H1 (cell line): ENCODE results near the gene GTF2IRD1. TPM values are rescaled to one million over a fixed set of nuclear protein-coding genes. Genes with fewer than 3 reads are reported as not detected.

Source experiments
- CTCF ChIA-PET: fragments of 300-600 bp; sonication (Branson Sonifier 250); formaldehyde crosslinking; loops from one replicate; lab custom pipeline; 2021; ENCODE audit not compliant: partially characterized antibody; lab: Charles Lee
- POLR2A ChIA-PET: fragments of 300-600 bp; sonication (Branson Sonifier 250); formaldehyde crosslinking; loops from one replicate; lab custom pipeline; 2021; ENCODE audit warnings: inconsistent platforms; ENCODE audit not compliant: partially characterized antibody; lab: Charles Lee
- DNase-seq, 2 experiments: peaks; one replicate each; pipeline versions ENCODE4 v3.0.0 to v3.0.0-alpha.2; 2010 to 2022; ENCODE audit warnings: low spot score in 2 of 2, low read depth in 1 of 2, mixed read lengths in 1 of 2
- FAIRE-seq: peaks from 2 replicates; lab custom pipeline; 2011; peaks lifted over from hg19 to GRCh38; lab: Jason Lieb, UNC
- H2AFZ ChIP-seq: 2 replicates; pipeline ENCODE4 v1.8.1; 2012; ENCODE audit warnings: low read length, inconsistent platforms
- H2AK5ac ChIP-seq: 2 replicates; pipeline ENCODE4 v1.6.1; 2013; ENCODE audit warnings: low read depth, low read length
- H2BK120ac ChIP-seq: replicated peaks from 2 replicates; pipeline ENCODE3; 2013; ENCODE audit warnings: low read depth, low read length, inconsistent platforms
- H2BK12ac ChIP-seq: 2 replicates; pipeline ENCODE4 v1.6.1; 2013; ENCODE audit warnings: low read depth, low read length
- H2BK15ac ChIP-seq: 2 replicates; pipeline ENCODE4 v1.6.1; 2013; ENCODE audit warnings: low read length
- H2BK20ac ChIP-seq: 2 replicates; pipeline ENCODE4 v1.6.1; 2013; ENCODE audit warnings: low read length
- H2BK5ac ChIP-seq: 2 replicates; pipeline ENCODE4 v1.6.1; 2013; ENCODE audit warnings: low read depth, low read length
- H3K14ac ChIP-seq: 2 replicates; pipeline ENCODE4 v1.6.1; 2013; ENCODE audit warnings: inconsistent platforms; ENCODE audit not compliant: insufficient read length
- H3K18ac ChIP-seq: 2 replicates; pipeline ENCODE4 v1.6.1; 2013; ENCODE audit warnings: low read length; ENCODE audit errors: extremely low read depth
- H3K23ac ChIP-seq: 2 replicates; pipeline ENCODE4 v1.6.1; 2013; ENCODE audit warnings: inconsistent platforms; ENCODE audit not compliant: insufficient read length
- H3K23me2 ChIP-seq: 2 replicates; pipeline ENCODE4 v1.6.1; 2013; ENCODE audit warnings: low read depth, low read length
- H3K27ac ChIP-seq: 2 replicates; pipeline ENCODE4 v1.6.1; 2011; ENCODE audit warnings: low read depth, low read length, inconsistent platforms
- H3K27me3 ChIP-seq, 4 experiments: replicated peaks in 1 of 4; 1 replicate in 1 of 4; 2 replicates in 3 of 4; pipeline versions ENCODE4 v1.6.1 to v1.8.1; 2011 to 2013; ENCODE audit warnings: low read length in 3 of 4, mild to moderate bottlenecking in 3 of 4, inconsistent platforms in 2 of 4, mixed read lengths in 2 of 4, moderate library complexity in 1 of 4; ENCODE audit not compliant: control insufficient read depth in 3 of 4, insufficient read depth in 3 of 4; ENCODE audit errors: extremely low read depth in 1 of 4
- H3K36me3 ChIP-seq, 4 experiments: 2 replicates each; pipeline versions ENCODE4 v1.6.1 to v1.8.1; 2011 to 2013; ENCODE audit warnings: mild to moderate bottlenecking in 4 of 4, low read length in 3 of 4, moderate library complexity in 2 of 4, control low read depth in 1 of 4, inconsistent platforms in 1 of 4; ENCODE audit not compliant: insufficient read depth in 4 of 4, control insufficient read depth in 2 of 4
- H3K4ac ChIP-seq: replicated peaks from 2 replicates; pipeline ENCODE3; 2013; ENCODE audit warnings: low read length, low read depth, mixed read lengths, inconsistent platforms; ENCODE audit not compliant: insufficient read length
- H3K4me1 ChIP-seq, 4 experiments: replicated peaks in 1 of 4; 1 replicate in 1 of 4; 2 replicates in 3 of 4; pipeline versions ENCODE4 v1.6.1 to v1.8.1; 2011 to 2013; ENCODE audit warnings: low read length in 3 of 4, inconsistent platforms in 2 of 4, mixed read lengths in 1 of 4; ENCODE audit not compliant: insufficient read depth in 4 of 4, control insufficient read depth in 3 of 4
- H3K4me2 ChIP-seq, 2 experiments: 2 replicates each; pipeline versions ENCODE4 v1.6.1 to v1.8.1; 2011 to 2013; ENCODE audit warnings: low read depth in 2 of 2, low read length in 2 of 2, control low read depth in 1 of 2, inconsistent platforms in 1 of 2, mild to moderate bottlenecking in 1 of 2; ENCODE audit not compliant: insufficient read depth in 1 of 2
- H3K4me3 ChIP-seq, 4 experiments: fragments of 200-600, 300-600 bp in 1 of 4; sonication (generic), shearing (Covaris generic), sonication (Bioruptor Twin) in 1 of 4; 2 replicates each; pipeline versions ENCODE4 v1.5.1 to v1.8.1; 2011 to 2016; ENCODE audit warnings: low read length in 4 of 4, low read depth in 3 of 4, control low read depth in 2 of 4, inconsistent platforms in 2 of 4, mild to moderate bottlenecking in 2 of 4, mixed read lengths in 1 of 4, moderate library complexity in 1 of 4; ENCODE audit not compliant: insufficient read depth in 2 of 4; ENCODE audit errors: extremely low read depth in 1 of 4
- H3K56ac ChIP-seq: replicated peaks from 2 replicates; pipeline ENCODE3; 2013; ENCODE audit warnings: low read depth, mild to moderate bottlenecking, mixed read lengths, low read length, inconsistent platforms; ENCODE audit not compliant: insufficient read length
- H3K79me1 ChIP-seq: 2 replicates; pipeline ENCODE4 v1.6.1; 2013; ENCODE audit warnings: low read depth, low read length, control low read depth
- H3K79me2 ChIP-seq, 2 experiments: 2 replicates each; pipeline versions ENCODE4 v1.6.1 to v1.8.1; 2012 to 2013; ENCODE audit warnings: low read length in 2 of 2, mild to moderate bottlenecking in 2 of 2, inconsistent platforms in 1 of 2; ENCODE audit not compliant: insufficient read depth in 2 of 2, control insufficient read depth in 1 of 2
- H3K9ac ChIP-seq, 4 experiments: replicated peaks in 1 of 4; 1 replicate in 1 of 4; 2 replicates in 3 of 4; pipeline versions ENCODE4 v1.6.1 to v1.8.1; 2011 to 2013; ENCODE audit warnings: low read depth in 3 of 4, low read length in 3 of 4, control low read depth in 2 of 4, mild to moderate bottlenecking in 2 of 4, moderate library complexity in 2 of 4, inconsistent platforms in 1 of 4; ENCODE audit errors: extremely low read depth in 1 of 4
- H3K9me3 ChIP-seq, 2 experiments: 2 replicates each; pipeline versions ENCODE4 v1.6.1 to v1.8.1; 2012 to 2013; ENCODE audit warnings: mild to moderate bottlenecking in 2 of 2, moderate library complexity in 2 of 2, control low read depth in 1 of 2, inconsistent platforms in 1 of 2, low read depth in 1 of 2, low read length in 1 of 2, mixed read lengths in 1 of 2; ENCODE audit not compliant: insufficient read depth in 2 of 2
- H4K20me1 ChIP-seq, 2 experiments: replicated peaks in 1 of 2; 2 replicates each; pipeline versions ENCODE3 to v1.8.1; 2011 to 2013; ENCODE audit warnings: inconsistent platforms in 2 of 2, low read length in 2 of 2, mild to moderate bottlenecking in 1 of 2; ENCODE audit not compliant: insufficient read depth in 2 of 2, control insufficient read depth in 1 of 2
- H4K5ac ChIP-seq: 2 replicates; pipeline ENCODE4 v1.6.1; 2013; ENCODE audit warnings: low read length, low read depth, mixed read lengths, inconsistent platforms; ENCODE audit not compliant: insufficient read length
- H4K8ac ChIP-seq: 2 replicates; pipeline ENCODE4 v1.8.0; 2013; ENCODE audit warnings: mild to moderate bottlenecking, moderate library complexity, low read length, inconsistent platforms; ENCODE audit not compliant: insufficient read depth; ENCODE audit errors: extremely low read depth
- H4K91ac ChIP-seq: replicated peaks from 2 replicates; pipeline ENCODE3; 2013; ENCODE audit warnings: low read length, mixed read lengths, inconsistent platforms; ENCODE audit not compliant: insufficient read length
- MAX ChIP-seq: IDR thresholded peaks from 2 replicates; pipeline ENCODE4 v1.6.1; 2012; ENCODE audit warnings: inconsistent platforms
- SP4 ChIP-seq: IDR thresholded peaks from 2 replicates; pipeline ENCODE4 v1.6.1; 2012; ENCODE audit warnings: low read length, inconsistent platforms
- TAF7 ChIP-seq: optimal IDR thresholded peaks from 2 replicates; pipeline ENCODE3; 2011; ENCODE audit warnings: low read depth, mild to moderate bottlenecking, inconsistent platforms, low read length, moderate library complexity, borderline replicate concordance
- TEAD4 ChIP-seq: IDR thresholded peaks from 2 replicates; pipeline ENCODE4 v1.6.1; 2012; ENCODE audit warnings: low read depth, low read length, inconsistent platforms, mixed read lengths
- WGBS, 2 experiments: shearing (Covaris generic) in 1 of 2; methylation state at CpG; one replicate each; pipeline versions ENCODE4 v1.1.6 to v1.1.7; 2013 to 2015; ENCODE audit warnings: low lambda C conversion rate in 2 of 2, mixed read lengths in 2 of 2, inconsistent platforms in 1 of 2, low coverage in 1 of 2, missing lambda C conversion rate in 1 of 2; ENCODE audit not compliant: insufficient replicate concordance in 2 of 2, insufficient coverage in 1 of 2, insufficient read length in 1 of 2; ENCODE audit errors: extremely low coverage in 1 of 2, missing lambda C conversion rate in 1 of 2; 5-methylcytosine and 5-hydroxymethylcytosine counted together
- polyA plus RNA-seq, 7 experiments: library from polyadenylated mRNA; depleted of rRNA in 3 of 7; stranded (reverse) in 5 of 7; unstranded in 2 of 7; fragments of >200 nt in 5 of 7; fragments of 200-250 nt in 2 of 7; gene quantifications; 1 replicate in 5 of 7; 2 replicates in 1 of 7; 4 replicates in 1 of 7; pipeline versions ENCODE4 v1.2.1 to v1.2.3, GENCODE V29; 2011 to 2013; ENCODE audit warnings: missing spikeins in 2 of 7, mixed read lengths in 2 of 7
- total RNA-seq: library from RNA; stranded (reverse); fragmentation: NEBNext Ultra II Directional; extraction: Animal tissue kit (Norgen Biotek cat#: 25700); gene quantifications from 2 replicates; pipeline ENCODE4 v1.2.1, GENCODE V29; 2021

The GTF2IRD1 gene
- total and polyA plus RNA-seq, 2 of the 8 experiments (the other 6 are each of a cell fraction or from before 2014, with no cell fraction given) = 27.4 to 45.4 TPM

GRCh38 chr7:74438327-74438726 lies 15.4 kb upstream of the GTF2IRD1 start:
- no peaks in the 10 kb centered on the region; a peak in 1 of 7 replicates for H3K4me1 ChIP-seq
- WGBS, 2 experiments = 96% methylated on average over 2 of the region's 2 CpGs; no CpG with 5 or more reads in 1 of the 2 experiments
- CTCF ChIA-PET = interaction anchor here (1.2 to 5.6 kb wide), 6 partner anchors 9 to 33 kb away, joined by 3 to 34 read pairs (median 6); no protein-coding TSS in a partner anchor
- no peak for TF ChIP-seq MAX
- TF ChIP-seq TEAD4 = no peak
- TF ChIP-seq TAF7 = no peak
- TF ChIP-seq SP4 = no peak

More at GRCh38 chr7:74438327-74438726, 15.4 kb upstream of the GTF2IRD1 start:
- H3K4me2 ChIP-seq = no peak overlapping the region
- no peaks in the 10 kb centered on the region for H3K23me2 ChIP-seq
- H2AK5ac ChIP-seq = no peak overlapping the region
- H4K5ac ChIP-seq = no peak overlapping the region
- H2BK5ac ChIP-seq = no peak overlapping the region
- no peaks in the 10 kb centered on the region for H3K79me2 ChIP-seq
- no peak overlapping the region for H4K8ac ChIP-seq
- no peak overlapping the region for H2AFZ ChIP-seq
- no peak overlapping the region for H3K23ac ChIP-seq
- no peak overlapping the region for H2BK15ac ChIP-seq
- DNase-seq (no peak), FAIRE-seq (no peak)
- H3K27me3 ChIP-seq = no peaks in the 10 kb centered on the region
- H3K27ac ChIP-seq = no peak overlapping the region
- H4K20me1 ChIP-seq = no peaks in the 10 kb centered on the region
- no peak overlapping the region for H3K18ac ChIP-seq
- H3K4ac ChIP-seq = no peak overlapping the region
- H2BK12ac ChIP-seq = no peak overlapping the region
- no peak overlapping the region for H3K56ac ChIP-seq
- no peak overlapping the region for H2BK120ac ChIP-seq
- H3K4me3 ChIP-seq = no peak overlapping the region
- no peak overlapping the region for H3K14ac ChIP-seq
- no peaks in the 10 kb centered on the region for H3K36me3 ChIP-seq
- POLR2A ChIA-PET = interaction anchor here (1.2 kb wide), 1 partner anchor 20 kb away, joined by 3 read pairs; no protein-coding TSS in a partner anchor
- H4K91ac ChIP-seq = no peak overlapping the region
- H2BK20ac ChIP-seq = no peak overlapping the region
- peaks cover 4 to 7% of the 10 kb centered on the region in 2 experiments; a peak in 3 of 4 replicates for H3K9me3 ChIP-seq
- H3K79me1 ChIP-seq = no peaks in the 10 kb centered on the region
- no peak overlapping the region for H3K9ac ChIP-seq
